NCI-H2196 treated with DMSO at 0.1 percent for 48 hours (cell line): ENCODE results near the gene GPR162.
A peak's percentile ranks its signal among the peaks of the same experiment; 100 is the strongest.

Source experiments
- DNase-seq: peaks from one replicate; lab custom pipeline; 2025; ENCODE audit not compliant: unreplicated experiment; lab: John Stamatoyannopoulos, UW

Gene GPR162

GRCh38 chr12:6822426-6823135 is 960 bp downstream of the GPR162 start:
- DNase-seq = no peak

DNA sequence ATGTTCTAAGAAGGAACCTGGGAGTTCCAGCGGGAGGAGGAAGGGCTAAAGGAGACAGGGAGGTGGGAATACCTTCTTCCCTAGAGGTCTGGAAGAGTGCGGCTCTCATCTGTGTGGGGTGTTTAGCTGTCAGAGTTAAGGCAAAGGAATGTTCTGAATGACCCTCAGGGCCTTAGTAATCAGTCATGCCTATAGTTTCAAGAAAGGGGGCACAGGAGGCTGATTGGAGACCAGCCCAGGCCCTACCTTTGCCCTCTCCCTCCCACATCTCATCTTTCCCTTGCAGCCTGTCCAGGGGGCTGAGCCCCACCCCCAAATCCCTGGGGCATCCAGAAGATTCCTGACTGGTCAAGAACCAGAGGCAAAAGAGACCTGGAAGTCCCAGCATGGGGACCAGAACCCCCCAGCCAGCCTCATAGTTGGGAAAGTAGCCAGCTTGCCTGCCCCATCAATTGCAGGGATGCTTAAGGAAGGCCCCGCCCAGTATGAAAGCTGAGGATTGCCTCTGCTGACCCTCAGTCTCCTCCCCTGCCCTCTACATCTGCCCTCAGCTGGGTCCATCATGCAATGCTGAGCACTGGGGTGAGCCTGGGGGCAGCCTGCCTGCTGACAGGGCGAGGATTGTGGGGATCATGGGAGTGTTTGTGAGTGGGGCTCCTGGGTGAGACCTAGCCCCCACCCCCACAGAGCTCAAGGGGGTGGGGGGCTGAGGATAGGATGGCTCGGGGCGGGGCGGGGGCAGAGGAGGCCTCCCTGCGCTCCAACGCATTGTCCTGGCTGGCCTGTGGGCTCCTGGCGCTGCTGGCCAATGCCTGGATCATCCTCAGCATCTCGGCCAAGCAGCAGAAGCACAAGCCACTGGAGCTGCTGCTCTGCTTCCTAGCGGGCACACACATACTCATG is 1.8 kb downstream of the GPR162 start:
- no peak for DNase-seq

DNA sequence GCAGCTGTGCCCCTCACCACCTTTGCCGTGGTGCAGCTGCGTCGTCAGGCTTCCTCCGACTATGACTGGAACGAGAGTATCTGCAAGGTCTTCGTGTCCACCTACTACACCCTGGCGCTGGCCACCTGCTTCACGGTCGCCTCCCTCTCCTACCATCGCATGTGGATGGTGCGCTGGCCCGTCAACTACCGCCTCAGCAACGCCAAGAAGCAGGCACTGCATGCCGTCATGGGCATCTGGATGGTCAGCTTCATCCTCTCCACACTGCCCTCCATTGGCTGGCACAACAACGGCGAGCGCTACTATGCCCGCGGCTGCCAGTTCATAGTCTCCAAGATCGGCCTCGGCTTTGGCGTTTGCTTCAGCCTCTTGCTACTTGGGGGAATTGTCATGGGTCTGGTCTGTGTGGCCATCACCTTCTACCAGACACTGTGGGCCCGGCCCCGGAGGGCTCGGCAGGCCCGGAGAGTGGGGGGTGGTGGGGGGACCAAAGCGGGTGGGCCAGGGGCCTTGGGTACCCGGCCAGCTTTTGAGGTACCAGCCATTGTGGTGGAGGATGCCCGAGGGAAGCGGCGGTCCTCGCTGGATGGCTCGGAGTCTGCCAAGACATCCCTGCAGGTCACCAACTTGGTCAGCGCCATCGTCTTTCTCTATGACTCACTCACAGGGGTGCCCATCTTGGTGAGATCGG is 2.6 kb downstream of the GPR162 start:
- no peak for DNase-seq

- no peak for DNase-seq
These were observed 3.3 kb downstream of the GPR162 start for GRCh38 chr12:6824901-6825381.

DNA sequence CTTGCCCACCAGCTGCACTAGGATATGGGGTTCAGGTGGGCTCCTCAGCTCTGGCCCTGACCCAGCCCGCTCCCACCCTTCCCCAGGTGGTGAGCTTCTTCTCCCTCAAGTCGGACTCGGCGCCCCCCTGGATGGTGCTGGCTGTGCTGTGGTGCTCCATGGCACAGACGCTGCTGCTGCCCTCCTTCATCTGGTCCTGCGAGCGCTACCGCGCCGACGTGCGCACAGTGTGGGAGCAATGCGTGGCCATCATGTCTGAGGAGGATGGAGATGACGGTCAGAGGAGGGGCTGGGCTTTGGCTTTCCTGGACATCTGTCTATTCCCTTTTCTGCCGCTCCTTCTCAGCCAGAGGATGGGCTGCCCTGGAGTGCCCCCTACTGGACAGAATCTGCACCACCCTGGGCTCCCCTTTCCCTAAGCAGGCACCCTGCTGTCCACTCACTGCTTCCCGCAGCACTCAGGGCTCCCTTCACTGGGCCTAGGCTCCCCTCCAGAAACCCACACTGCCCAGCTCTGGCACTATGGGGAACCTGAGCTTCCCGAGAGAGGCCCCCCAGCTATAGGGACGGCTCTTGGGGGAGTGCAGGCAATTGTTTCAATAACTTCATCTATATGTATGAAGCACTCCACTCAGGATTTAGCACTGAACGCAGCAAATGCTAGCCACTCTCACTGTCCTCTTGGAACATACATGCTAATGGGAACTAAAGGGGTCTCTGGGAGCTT is 3.9 kb downstream of the GPR162 start:
- DNase-seq = peak; percentile 35

GRCh38 chr12:6826125-6826733 is 4.6 kb downstream of the GPR162 start:
- no peak for DNase-seq

DNA sequence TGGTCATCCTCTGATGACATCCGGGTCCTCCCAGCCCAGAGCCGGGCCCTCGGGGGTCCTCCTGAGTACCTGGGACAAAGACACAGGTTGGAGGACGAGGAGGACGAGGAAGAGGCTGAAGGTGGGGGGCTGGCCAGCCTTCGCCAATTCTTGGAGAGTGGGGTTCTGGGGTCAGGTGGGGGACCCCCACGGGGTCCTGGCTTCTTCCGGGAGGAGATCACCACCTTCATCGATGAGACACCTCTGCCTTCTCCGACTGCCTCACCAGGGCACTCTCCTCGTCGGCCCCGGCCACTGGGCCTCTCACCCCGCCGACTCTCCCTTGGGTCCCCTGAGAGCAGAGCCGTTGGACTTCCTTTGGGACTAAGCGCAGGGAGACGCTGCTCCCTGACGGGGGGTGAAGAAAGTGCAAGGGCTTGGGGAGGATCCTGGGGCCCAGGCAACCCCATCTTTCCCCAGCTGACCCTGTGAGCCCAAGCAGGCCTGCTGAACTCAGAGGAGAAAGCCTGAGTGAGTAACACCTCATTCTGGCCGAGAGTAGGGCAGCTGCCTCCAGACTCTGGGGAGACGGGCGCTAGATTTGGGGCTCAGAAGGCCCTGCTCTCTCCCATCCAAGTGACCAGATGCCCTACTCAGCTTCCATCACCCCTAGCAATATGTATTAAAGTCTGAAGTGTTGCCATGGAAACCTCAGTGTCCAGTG is 5.3 kb downstream of the GPR162 start:
- DNase-seq = no peak

- DNase-seq = peak; percentile 25
These were observed 5.9 kb downstream of the GPR162 start for GRCh38 chr12:6827437-6827911.

GRCh38 chr12:6827982-6828780 is 6.6 kb downstream of the GPR162 start, which contains the start of gene P3H3:
P3H3 (plus strand) TSS chr12:6828407; CDS start chr12:6828441, 34 bp downstream.
- DNase-seq = no peak

GRCh38 chr12:6828781-6829535 is 7.3 kb downstream of the GPR162 start:
- no peak for DNase-seq

DNA sequence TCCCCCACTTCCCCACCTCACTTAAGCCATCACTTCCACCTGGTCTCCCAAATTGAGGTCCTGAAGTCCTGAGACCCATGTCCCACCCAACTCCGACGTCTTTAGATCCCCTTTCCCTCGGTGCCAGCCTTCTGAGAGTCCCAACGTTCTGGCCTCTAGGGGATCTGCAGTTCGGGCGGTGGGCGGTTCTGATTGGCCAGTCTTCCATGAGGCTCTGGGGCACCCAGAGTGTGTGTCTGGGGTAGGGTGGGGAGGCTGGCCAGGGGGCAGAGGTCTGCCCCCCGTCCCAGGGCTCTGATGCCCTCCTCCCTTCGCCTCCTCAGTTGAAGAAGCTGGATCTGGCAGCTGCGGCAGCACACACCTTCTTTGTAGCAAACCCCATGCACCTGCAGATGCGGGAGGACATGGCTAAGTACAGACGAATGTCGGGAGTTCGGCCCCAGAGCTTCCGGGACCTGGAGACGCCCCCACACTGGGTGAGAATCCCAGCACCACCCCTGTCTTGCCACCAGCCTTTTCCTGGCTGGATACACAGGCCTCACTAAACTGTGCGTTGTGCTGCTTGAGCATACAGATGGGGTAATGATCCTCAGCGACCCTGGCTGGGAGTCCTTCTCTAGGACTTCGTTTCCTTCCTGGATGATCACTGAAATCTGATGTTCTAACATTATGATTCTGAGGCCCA is 8.1 kb downstream of the GPR162 start:
- DNase-seq = no peak

GRCh38 chr12:6830286-6830890 is 8.8 kb downstream of the GPR162 start:
- no peak for DNase-seq

GRCh38 chr12:6830999-6831398 is 9.4 kb downstream of the GPR162 start:
- DNase-seq = no peak

GRCh38 chr12:6831450-6831995 is 9.9 kb downstream of the GPR162 start:
- DNase-seq = no peak

- no peak for DNase-seq
These were observed 10.5 kb downstream of the GPR162 start for GRCh38 chr12:6832125-6832524.

DNA sequence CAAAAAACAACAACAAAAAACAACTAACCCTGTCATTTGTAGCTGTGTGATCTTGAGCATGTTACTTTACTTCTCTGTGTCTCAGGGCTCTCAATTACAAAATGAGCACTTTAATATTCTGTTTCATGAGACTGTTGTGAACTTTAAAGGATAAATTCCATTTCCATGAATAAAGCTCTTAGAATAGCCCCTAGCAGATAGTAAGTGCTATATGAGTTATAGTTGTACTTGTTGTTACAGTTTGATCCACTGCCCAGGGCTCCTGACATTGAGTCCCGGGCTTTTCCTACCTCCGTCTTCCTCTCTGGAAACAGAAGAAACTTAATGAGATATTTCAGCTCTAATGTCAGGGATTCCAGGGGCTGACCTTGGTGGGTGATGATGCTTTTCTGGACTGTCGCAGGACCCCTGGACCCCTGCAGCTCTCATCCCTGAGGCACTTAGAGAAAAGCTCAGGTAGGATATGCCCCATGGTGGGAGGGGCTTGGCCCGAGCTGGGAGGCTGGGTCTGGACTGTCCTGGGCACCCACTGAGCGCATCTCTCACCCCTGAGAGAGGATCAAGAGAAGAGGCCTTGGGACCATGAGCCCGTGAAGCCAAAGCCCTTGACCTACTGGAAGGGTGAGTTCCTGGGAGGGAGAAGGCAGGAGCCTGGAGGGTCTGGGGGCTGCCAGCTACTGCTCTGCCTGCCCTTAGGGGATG is 11.7 kb downstream of the GPR162 start:
- DNase-seq = no peak
